ENCODE results near the gene GNG12.

The GNG12 gene

GRCh38 chr1:67814121-67814772 is 19.0 kb downstream of the GNG12 start:
- no peak for DNase-seq (ENCODE audit: low spot score)

DNA sequence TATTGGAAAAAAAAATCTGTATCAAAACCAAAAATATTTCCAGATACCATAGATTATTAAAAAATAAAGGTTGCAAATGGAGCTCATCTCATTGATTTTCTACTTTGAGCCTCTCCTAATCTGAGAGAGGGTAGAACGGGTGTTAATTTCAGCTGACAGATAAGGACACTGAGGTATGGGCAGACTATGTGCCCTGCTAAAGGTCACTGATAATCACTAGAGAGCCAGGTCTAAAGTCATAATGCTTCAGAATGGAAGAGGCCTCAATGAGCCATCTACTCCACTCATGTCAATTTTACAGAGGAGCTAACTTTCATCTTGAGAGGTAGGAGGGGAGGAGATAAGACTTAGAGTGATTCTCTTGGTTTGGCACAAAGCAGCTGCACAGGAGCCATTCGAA is 21.0 kb downstream of the GNG12 start:
- no peak for DNase-seq (ENCODE audit: low spot score)

- no peak for DNase-seq (ENCODE audit: low spot score)
Observed at GRCh38 chr1:67811781-67812180, 21.5 kb downstream of the GNG12 start.

DNA sequence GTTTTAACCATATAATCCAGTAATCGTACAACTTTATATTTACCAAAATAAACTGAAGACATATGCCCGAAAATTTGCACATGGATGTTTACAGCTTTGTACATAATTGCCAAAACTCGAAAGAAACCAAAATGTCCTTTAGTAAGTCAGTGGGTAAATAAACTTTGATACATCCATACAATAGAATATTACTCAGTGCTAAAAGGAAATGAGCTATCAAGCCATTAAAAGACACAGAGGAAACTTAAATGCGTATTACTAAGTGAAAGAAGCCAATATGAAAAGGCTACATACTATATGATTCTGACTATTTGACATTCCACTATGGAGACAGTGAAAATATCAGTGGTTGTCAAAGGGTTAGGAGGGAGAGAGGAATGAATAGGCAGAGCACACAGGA is 23.4 kb downstream of the GNG12 start:
- DNase-seq (ENCODE audit: low spot score), result peak; percentile 33

DNA sequence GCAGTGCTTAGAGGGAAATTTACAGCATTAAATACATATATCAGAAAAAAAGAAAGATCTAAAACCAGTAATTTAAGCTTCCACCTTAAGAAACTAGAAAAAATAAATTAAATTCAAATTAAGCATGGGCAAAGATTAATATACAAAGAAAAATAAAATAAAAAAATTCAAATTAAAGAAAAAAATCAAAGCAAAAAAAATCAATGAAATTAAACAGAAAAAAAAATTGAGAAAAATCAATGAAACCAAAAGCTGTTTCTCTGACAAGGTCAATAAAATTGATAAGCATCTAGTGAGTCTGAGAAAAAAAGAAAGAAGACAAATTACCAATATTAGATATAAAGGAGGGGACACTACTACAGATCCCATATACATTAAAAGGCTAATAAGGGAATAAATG is 26.0 kb downstream of the GNG12 start:
- no peak for DNase-seq (ENCODE audit: low spot score)

GRCh38 chr1:67804710-67805109 is 28.6 kb downstream of the GNG12 start:
- DNase-seq (ENCODE audit: low spot score), result no peak

DNA sequence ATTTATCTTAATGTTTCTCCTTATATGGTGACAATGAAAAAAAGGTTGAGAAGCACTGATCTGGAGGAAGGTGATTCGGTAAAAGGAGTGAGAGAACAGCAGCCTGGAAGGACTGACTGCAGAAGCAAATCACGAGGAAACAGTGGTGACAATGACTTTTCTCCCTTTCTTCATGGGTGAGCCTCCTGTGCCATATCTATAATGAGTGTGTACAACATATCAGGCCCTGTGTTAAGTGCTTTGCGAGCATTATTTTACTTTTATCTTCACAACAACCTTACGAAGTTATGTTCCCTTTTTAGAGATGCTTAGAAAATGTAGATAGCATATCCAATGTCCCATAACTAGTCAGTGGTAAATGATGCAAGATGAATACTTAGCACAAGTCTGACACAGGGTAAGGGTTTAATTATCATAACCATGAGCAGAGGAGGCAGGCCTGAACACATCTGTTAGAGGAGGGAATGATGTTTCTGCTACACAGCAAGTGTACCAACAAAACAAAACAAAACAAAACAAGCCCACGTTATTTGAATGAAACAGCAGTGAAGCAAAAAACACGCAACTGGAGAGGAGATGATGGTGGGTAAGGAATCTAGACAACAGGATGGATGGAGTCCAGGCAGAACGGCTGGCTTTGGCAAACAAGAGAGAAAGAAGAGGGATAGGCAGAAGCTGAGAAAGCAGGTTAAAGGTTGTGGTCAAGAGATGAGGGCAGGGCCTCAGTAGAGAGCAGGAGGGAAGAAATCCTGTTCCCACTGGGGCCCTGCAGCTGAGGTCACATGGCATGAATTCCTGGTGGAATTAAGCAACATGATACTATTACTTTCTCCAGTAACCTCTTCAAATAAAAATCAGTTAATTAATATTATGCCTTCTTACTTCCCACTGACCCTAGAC is 29.6 kb downstream of the GNG12 start:
- DNase-seq (ENCODE audit: low spot score), result no peak

GRCh38 chr1:67802565-67802964 is 30.7 kb downstream of the GNG12 start:
- DNase-seq (ENCODE audit: low spot score), result no peak

DNA sequence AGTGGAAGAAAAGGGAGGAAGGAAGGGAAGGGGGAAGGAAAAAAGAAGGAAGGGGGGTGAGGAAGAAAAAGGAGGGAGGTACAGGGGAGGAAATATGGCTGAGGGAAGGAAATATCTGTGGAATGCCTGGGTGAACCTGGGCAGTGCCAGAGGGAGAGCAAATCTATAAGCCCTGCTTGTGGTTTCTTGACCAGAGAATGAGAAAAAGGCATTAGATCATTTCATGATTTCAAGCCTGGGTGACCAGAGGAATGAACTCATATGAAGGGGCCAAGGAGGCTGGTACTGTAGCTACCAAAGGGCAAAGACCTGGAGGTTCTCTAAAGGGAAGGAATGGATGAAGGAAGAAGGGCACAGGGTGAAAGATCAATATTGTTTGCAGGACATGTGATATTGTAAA is 31.4 kb downstream of the GNG12 start:
- no peak for DNase-seq (ENCODE audit: low spot score)

- no peak for DNase-seq (ENCODE audit: low spot score)
Observed at GRCh38 chr1:67795179-67795912, 37.9 kb downstream of the GNG12 start.

DNA sequence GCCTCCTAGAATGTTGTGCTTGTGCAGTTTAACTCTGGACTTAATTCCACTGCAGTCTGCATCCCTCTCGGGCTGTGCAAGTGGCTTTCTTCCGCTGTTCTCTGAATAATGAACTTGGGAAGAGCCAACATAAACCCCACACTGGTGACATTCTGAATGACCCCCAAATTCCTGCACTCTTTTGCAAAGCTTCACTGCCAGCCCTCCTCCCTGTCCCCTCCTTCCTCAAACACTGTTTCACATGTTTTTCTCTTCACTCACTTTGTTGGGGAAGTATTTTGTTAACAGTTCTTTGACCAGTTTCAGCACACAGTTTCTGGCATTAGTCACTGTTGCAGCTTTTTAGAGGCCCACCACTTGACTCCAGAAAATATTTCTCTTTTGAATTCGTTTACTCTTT is 39.7 kb downstream of the GNG12 start:
- DNase-seq (ENCODE audit: low spot score), result no peak

DNA sequence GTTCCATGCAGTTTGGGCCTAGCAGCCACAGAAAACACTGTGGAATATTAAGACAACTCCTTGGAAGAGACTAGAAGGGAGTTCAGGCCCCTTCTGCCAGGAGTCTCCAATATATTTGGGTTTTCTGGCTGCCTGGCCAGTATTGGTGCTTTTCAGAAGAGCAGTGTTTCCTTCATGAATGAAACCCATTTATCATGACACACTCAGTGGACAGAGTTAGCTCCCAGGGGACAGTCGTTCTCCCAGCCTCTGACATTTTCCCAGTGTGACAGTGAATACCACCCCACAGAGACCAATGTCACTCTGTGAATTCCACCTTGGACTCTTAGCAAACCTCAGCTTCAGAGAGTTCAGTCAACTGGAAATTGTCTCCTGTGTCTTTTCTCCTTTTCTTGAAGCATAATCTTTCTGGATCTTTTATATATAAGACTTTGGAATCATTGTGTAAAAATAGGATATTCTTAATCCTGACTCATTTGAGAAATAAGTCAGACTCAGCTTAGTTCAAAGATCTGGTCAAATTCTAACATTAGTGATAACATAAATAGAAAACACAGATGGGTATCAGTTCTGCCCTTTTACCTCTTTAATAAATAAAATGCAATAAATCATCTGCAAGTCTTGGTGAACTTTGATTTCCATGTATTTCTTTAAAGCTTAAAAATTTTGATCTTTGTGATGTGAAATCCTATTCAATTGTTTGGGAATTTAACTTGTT is 40.4 kb downstream of the GNG12 start:
- DNase-seq (ENCODE audit: low spot score), result no peak

DNA sequence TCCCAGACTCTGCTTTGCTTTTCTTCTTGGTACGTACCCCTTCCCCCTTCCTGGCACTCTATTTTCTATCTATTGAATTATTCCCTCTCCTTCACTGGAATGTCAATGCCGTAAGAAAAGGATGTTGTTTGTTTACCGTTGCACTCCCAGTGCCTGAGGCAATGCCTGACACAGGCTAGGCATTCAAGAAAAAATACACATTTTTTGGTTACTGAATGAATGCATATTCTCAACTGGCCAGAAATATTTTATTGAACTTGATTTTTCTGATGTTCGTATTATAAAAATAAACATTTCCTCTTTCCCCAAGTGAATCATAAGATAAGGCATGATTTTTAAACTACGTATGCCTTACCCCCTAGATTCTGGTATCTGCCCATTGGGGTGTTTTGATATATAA is 41.2 kb downstream of the GNG12 start:
- no peak for DNase-seq (ENCODE audit: low spot score)

- DNase-seq (ENCODE audit: low spot score), result no peak
Observed at GRCh38 chr1:67791686-67792085, 41.6 kb downstream of the GNG12 start.

DNA sequence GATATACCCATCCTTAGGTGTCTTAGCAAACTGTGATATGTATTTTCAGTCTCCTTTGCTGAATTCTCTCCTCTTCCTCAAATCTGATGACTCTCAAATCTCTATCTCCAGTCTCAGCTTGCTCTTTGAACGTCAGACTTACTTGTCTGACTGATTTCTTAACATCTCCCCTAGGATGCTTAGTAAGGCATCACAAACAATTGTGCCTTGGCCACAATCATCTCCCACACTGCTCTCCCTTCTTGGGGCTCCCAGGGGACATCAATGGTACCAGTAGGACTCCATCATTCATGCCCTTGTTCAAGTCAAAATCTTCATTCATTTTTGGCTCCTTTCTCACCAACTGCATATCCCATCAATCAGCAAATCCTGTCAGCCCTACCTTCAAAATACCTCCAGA is 42.0 kb downstream of the GNG12 start:
- DNase-seq (ENCODE audit: low spot score), result no peak

GRCh38 chr1:67790201-67790692 is 43.0 kb downstream of the GNG12 start:
- no peak for DNase-seq (ENCODE audit: low spot score)

DNA sequence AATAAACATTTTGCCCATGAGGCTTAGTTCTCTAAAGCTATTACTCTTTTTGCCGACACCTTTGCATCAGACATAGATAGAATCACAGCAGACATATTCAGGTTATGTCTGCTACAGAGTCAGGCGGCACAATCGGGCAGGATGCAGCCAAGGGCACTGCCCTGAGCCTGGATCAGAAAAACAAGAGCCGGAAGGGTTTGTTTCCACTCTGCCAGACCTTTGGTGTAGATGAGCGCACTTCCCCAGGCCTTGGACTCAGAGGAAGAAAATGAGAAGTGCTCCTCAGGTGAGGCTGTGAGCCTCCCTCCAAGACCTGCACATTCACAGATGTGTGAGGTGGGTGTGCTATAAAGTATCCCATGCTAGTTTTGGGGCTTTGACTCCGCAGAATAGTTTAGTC is 43.7 kb downstream of the GNG12 start:
- DNase-seq (ENCODE audit: low spot score), result no peak

DNA sequence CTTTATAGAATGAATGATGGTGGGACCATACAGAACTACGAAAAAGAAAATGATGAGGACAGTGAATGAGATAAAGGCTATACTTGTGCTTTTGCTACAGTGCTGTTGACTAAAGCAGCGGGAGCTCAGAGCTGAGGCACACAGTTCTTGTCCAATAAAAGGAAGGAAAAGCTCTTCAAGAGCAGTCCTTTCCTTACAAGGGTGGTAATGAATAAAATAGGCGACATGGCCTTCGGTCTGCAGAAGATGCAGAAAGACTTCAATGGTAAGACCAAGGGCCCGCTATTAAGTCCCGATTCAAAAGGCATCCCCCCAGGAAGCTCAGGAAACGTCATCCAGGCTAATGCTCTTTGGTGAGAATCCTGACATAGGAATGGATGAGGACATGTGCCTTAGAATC is 44.4 kb downstream of the GNG12 start:
- no peak for DNase-seq (ENCODE audit: low spot score)

GRCh38 chr1:67788238-67788790 is 45.0 kb downstream of the GNG12 start:
- no peak for DNase-seq (ENCODE audit: low spot score)

- DNase-seq (ENCODE audit: low spot score), result no peak
Observed at GRCh38 chr1:67787746-67788145, 45.5 kb downstream of the GNG12 start.

DNA sequence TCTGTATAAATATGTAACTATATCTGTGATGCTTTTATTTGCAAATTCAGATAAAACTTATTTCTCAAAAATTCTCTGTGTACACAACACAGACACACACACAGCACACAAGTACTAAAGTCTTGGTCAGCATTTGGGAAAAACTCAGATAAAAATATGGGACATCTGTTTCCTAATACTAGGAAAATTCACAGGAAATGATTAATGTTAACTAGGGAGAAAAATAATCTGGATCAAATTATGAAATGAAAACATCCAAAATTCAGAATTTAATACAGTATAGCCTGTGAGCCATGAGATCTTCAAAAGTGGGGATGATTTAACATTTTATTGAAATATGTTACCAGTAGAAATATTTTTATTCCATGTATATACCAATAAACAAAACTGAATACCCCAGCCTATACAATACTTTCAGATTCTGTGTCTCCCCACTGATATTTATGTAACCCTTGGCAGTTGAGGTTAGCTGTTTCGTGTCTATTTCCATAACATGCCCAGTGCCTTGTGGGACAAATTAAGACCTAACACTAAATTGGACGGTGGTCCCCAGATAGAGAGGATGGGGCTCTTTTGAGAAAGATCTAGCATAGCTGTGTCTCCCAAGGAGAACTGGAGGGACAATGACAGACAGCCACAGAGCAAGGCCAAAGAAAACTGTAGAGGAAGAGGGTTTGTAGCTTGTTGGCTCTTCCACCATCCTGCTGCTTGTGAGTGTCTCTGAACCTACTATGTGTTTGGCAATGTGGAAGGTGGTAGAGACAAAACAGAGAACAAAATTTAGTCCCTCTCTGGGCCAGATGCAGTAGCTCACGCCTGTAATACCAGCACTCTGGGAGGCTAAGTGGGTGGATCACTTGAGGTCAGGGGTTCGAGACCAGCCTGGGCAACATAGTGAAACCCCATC is 47.2 kb downstream of the GNG12 start:
- DNase-seq (ENCODE audit: low spot score), result peak; percentile 46

Data from kidney capillary endothelial cell (primary cell).